ENCODE results near the gene ACKR2. TPM values are rescaled to one million over a fixed set of nuclear protein-coding genes. Genes with fewer than 3 reads are reported as not detected.

The ACKR2 gene
- total and polyA plus RNA-seq, 2 of the 13 experiments (the other 11 are each of a cell fraction or from before 2014, with no cell fraction given): 1.1 to 1.9 TPM

- no peak for TF ChIP-seq CAMTA2 (CRISPR knock-in tag; IDR thresholded peaks at IDR 0.05; ENCODE audit: borderline replicate concordance)
- no peak for TF ChIP-seq ZNF484 (CRISPR knock-in tag; IDR thresholded peaks at IDR 0.05; ENCODE audit: borderline replicate concordance, low read depth)
- TF ChIP-seq HNF4A (CRISPR knock-in tag; IDR thresholded peaks at IDR 0.05): peak; percentile 30; the same call in 1 of the 2 replicates
- TF ChIP-seq SNAPC4 (CRISPR knock-in tag; IDR thresholded peaks at IDR 0.05): no peak
- TF ChIP-seq ZNF703 (CRISPR knock-in tag; IDR thresholded peaks at IDR 0.05; ENCODE audit: borderline replicate concordance): no peak
- no peak for TF ChIP-seq GMEB1 (CRISPR knock-in tag; IDR thresholded peaks at IDR 0.05; ENCODE audit: borderline replicate concordance)
- no peak for TF ChIP-seq KLF16 (CRISPR knock-in tag; IDR thresholded peaks at IDR 0.05)
- TF ChIP-seq HNF4G (IDR thresholded peaks at IDR 0.05; ENCODE audit: borderline replicate concordance, low read depth, low read length): no peak
- TF ChIP-seq HNF4G (CRISPR knock-in tag; IDR thresholded peaks at IDR 0.05; ENCODE audit: borderline replicate concordance, low read depth): no peak
- TF ChIP-seq MBD4 (IDR thresholded peaks at IDR 0.05; ENCODE audit: borderline replicate concordance, low read length): no peak
- TF ChIP-seq IKZF5 (CRISPR knock-in tag; IDR thresholded peaks at IDR 0.05): no peak
- no peak for TF ChIP-seq ZNF207 (IDR thresholded peaks at IDR 0.05; ENCODE audit: borderline replicate concordance)
- no peak for TF ChIP-seq ZNF101 (CRISPR knock-in tag; IDR thresholded peaks at IDR 0.05; ENCODE audit: borderline replicate concordance, low read depth)
- peak; percentile 68 for TF ChIP-seq FOSL2 (CRISPR knock-in tag; IDR thresholded peaks at IDR 0.05)
- TF ChIP-seq JARID2 (CRISPR knock-in tag; IDR thresholded peaks at IDR 0.05; ENCODE audit: insufficient replicate concordance): no peak
- no peak for TF ChIP-seq ZNF251 (CRISPR knock-in tag; IDR thresholded peaks at IDR 0.05)
- 0 out of 2 replicates have a peak, but pooled peaks have one; percentile 28 for TF ChIP-seq TEAD2 (CRISPR knock-in tag; IDR thresholded peaks at IDR 0.05)
- no peak for TF ChIP-seq ZC3H13 (CRISPR knock-in tag; IDR thresholded peaks at IDR 0.05)
- no peak for TF ChIP-seq ZNF264 (CRISPR knock-in tag; IDR thresholded peaks at IDR 0.05)
- TF ChIP-seq MAF1 (CRISPR knock-in tag; IDR thresholded peaks at IDR 0.05; ENCODE audit: borderline replicate concordance): no peak
- TF ChIP-seq FOXA3 (CRISPR knock-in tag; IDR thresholded peaks at IDR 0.05): peak; percentile 58; the same call in 1 of the 2 replicates
- no peak for TF ChIP-seq MLX (CRISPR knock-in tag; IDR thresholded peaks at IDR 0.05)
These were observed 105.7 kb downstream of the ACKR2 start (continued) for GRCh38 chr3:42914771-42915515.
